Colon (tissue), 2 donors: ENCODE measurements around the gene NOP14.

Experiments
- FAIRE-seq: peaks from 2 replicates; lab custom pipeline; 2012; peaks lifted over from hg19 to GRCh38; lab: Jason Lieb, UNC
- donor health status: control.
- donor health status: control.

The NOP14 gene

DNA sequence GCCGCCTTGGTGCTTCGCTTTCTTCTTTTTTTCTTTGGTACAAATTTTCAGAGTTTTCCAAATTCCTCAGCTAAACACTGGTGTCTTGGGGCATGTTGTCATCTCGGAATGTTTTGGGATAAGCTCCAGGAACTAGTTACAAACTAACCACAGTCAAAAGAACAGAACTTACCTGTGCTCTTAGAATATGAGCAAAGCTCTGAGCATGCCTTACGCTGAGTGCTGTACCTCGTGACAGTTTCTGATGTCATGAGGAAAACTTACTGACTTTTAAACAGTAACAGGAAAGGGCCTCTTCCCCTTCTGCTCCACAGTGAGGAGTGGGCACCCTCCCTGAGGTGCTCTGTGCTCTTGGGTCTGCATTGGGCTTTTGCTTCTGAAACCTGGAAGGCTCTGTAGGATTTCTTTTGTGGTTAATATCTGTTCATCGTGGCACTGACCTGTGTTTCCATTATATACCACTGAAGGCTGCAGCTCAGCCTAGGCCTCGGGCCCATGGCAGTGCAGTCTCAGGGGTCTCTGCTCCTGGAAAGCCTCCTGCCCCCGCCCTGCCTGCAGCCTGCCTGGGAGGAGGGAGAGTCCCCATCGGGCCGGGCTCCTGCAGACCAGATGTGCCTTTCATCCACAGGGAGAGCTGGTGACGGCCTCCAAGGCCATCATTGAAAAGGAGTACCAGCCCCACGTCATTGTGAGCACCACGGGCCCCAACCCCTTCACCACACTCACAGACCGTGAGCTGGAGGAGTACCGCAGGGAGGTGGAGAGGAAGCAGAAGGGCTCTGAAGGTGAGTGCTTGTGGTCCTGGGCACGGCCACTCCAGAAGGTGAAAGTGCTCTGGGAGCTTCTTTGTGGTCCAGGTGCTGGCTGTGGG, 48.7 kb downstream of the NOP14 start:
- no peak for FAIRE-seq

- no peak for FAIRE-seq
Measured at GRCh38 chr4:2913168-2913567, 50.0 kb downstream of the NOP14 start.

DNA sequence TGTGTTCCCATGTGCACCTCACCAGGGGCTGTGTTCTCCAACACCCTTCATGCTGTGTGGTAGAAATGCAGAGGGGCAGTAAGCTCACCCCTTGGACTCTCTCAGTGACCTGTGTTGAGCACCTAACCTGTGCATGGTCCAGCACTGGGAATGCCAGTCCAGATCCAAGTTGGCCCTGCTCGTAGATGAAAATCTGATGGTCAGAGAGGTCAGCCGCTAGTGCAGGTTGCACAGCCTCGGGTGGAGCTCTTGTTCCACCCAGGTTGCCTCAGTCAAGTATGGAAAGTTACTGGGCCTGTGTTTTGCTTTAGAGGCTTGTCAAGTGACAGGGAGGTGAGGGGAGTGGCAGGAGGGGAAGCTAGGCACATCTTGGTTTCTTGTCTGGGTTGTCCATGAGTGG, 51.3 kb downstream of the NOP14 start:
- no peak for FAIRE-seq

- FAIRE-seq: no peak
Measured at GRCh38 chr4:2910409-2910808, 52.8 kb downstream of the NOP14 start.

- FAIRE-seq: no peak
Measured at GRCh38 chr4:2909583-2909982, 53.6 kb downstream of the NOP14 start.

DNA sequence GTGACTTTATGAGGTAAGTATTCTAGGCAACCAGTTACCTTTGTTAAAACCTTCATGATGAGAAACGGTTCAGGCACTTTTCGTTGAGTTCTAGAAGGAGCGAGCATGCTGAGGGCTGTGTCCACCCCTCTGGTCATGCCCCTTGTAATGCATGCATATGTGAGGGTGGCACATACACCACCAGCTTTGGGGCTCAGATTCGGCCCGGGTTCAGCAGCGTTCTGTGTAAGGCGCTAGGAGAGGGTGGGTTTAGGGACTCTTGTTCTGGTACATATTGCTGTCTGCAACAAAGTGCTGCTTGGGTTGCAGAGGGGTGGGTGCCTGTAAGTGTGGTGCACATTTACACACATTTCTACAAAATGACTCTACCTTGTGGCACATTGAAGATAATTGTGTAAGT, 54.5 kb downstream of the NOP14 start:
- FAIRE-seq: no peak

- FAIRE-seq: no peak
Measured at GRCh38 chr4:2907706-2908293, 55.4 kb downstream of the NOP14 start.

DNA sequence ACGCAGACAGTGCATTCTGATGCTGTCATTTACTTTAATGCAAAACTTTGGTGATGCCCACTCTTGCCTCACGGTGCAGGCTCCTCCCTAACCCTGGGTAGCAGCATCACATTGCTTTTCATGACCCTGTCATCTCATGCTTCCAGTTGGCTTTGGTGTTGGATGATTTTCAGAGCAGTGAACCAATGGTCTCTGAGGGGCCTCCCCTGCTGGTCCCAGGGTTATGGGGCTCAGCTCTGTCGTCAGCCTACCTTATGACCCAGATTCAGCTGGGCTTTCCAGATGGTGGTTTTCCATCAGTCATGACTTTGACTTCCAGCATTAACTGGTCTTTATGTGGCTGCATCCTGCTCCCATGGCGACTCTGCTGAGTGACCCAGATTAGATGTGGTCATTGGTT, 56.0 kb downstream of the NOP14 start:
- no peak for FAIRE-seq

DNA sequence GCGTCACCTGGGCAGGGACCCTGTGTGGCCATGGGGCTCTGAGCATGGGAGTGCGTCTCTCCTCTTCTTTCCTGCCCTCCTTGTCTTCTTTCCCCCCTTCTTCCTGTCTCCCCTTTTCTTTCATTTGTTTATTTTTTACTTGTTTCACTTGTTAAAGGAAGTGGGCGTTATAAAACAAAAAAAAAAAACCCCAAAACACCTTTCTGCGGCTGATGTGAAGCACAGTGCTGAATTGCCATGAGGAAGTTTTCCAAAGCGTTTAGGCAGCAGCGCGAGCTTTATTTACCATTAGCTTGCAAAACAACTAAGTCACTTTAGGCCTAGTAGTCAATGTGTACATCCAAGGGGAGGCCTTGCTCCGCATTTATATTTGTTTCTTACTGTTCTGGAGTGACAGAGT, 57.0 kb downstream of the NOP14 start:
- FAIRE-seq: no peak

DNA sequence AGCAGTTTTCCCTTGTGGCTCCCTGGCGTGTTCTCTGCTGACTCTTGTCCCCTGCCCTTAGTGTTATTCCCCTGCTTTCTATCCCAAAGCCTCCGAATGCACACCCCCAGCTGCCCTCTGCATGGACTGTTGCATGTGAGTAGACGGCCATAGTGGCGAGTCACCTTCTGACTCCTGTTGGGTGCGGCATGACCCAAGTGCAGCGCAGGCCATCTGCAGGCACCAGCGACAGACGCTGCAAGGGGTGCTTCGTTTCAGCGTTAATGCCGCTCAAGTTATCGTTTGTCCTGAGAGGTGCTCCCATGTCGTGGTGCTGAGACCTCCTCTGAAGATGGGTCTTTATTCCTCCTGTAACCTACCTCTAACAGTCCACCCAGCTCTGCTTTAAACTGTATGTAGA, 57.7 kb downstream of the NOP14 start:
- FAIRE-seq: no peak

GRCh38 chr4:2902126-2902525, 61.1 kb downstream of the NOP14 start:
- no peak for FAIRE-seq

DNA sequence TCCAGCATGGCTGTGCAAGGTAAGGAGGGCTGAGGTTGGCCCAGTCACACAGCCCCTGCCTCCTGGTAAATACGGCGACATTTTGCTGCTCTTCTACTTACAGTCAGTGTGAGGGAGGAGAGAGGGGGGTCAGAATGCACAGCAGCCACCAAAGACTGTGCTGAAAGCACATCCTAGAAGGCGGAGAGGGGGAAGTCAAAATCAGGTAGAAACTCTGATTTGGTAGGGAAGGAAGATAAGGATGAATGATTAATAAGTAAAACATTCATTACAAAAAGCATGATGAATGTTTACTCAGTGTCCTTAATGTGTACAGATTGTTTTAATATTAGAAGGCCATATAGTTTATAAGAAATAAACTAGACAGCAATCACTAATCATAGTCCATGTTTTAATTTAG, 62.0 kb downstream of the NOP14 start:
- no peak for FAIRE-seq

DNA sequence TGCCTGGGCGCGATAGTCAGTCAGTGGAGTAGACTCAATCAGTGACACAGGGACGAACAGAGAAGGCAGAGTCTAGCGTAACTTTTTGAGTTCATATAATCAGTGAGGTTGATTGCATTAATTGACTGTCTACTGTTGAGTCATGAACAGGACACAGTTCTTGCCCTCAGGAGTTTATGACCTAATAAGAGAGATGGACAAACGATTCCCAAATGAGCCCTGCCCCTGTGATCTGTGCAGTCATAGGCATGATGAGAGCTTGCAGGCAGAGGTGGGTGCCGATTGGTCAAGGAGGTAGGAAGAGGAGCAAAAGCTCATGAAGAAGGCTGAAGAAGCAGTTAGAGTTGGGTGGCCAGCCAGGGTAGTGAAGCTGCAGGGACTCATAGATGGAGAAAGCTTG, 62.5 kb downstream of the NOP14 start:
- FAIRE-seq: no peak

DNA sequence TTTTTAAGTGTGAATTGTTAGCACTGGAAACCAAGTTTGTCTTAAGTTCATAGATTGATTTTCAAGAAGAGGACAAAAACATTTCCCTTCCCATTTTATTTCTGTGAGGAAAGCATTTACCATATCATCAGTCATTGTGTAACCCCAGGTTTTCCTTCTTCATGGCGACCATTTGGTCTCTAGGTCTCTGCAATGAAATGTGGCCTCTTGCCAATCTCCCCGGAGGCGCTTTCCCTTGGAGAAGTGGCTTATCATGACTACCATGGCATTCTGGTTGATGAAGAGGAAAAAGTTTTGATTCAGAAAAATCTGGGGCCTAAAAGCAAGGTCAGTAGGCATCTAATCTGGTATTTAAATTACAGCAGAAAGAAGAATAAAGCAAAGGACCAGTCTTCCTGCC, 65.2 kb downstream of the NOP14 start:
- no peak for FAIRE-seq

GRCh38 chr4:2893772-2894171, 69.4 kb downstream of the NOP14 start:
- FAIRE-seq: no peak

DNA sequence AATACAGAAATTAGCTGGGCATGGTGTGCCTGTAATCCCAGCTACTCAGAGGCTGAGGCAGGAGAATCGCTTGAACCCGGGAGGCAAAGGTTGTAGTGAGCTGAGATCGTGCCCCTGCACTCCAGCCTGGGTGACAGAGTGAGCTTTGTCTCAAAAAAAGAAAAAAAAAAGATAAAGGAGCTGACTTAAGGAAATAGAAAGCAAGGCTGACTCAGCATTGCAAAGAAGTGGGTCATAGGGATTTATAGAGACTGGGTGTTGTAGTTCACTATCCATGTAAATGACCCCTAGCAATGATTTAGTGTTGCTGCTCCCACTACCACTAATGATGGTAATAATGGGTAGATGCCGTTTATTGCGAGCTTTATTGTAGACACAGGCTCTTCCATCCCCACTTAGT, 71.9 kb downstream of the NOP14 start:
- no peak for FAIRE-seq

DNA sequence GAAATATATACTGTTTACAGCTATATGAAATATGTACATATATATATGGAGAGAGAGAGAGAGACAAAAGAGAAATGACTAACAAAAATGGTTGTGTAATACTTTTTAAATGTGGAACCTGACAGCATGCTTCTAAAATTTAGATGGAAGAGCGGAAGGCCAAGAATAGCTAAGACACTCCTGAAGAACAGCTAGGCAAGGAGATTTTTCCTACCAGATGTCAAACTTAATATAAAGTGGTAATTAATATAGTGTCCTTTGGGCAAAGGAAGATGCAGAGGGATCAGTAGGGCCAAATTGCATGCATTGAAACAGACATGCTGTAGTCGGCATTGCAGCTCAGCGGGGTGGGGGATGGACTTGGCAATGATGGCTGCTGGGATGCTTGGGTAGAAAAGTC, 74.3 kb downstream of the NOP14 start:
- no peak for FAIRE-seq
